H9 (cell line): ENCODE measurements around the gene PGLYRP4. TPM values are rescaled to one million over a fixed set of nuclear protein-coding genes. Genes with fewer than 3 reads are reported as not detected.
"Not testable (repeated sequence)": the region's sequence is repeated elsewhere in the genome, so short reads cannot be mapped to it uniquely, and the experiment has no call there.

Experiments
- DNase-seq: peaks from one replicate; pipeline ENCODE4 v3.0.0-alpha.2; 2017
- H2AFZ ChIP-seq: one replicate; pipeline ENCODE4 v1.6.1; 2013; ENCODE audit warnings: mild to moderate bottlenecking, low read length, control low read depth, moderate library complexity
- H2AK5ac ChIP-seq: 2 replicates; pipeline ENCODE4 v1.6.1; 2013; ENCODE audit warnings: low read length, control low read depth, mixed read lengths; ENCODE audit not compliant: insufficient read length
- H2BK120ac ChIP-seq: one replicate; pipeline ENCODE4 v1.6.1; 2013; ENCODE audit warnings: low read depth, mild to moderate bottlenecking, low read length, control low read depth, inconsistent platforms; ENCODE audit not compliant: poor library complexity, severe bottlenecking
- H2BK12ac ChIP-seq: 2 replicates; pipeline ENCODE4 v1.6.1; 2013; ENCODE audit warnings: low read length, control low read depth, mixed read lengths, low read depth; ENCODE audit not compliant: insufficient read length
- H2BK15ac ChIP-seq: 2 replicates; pipeline ENCODE4 v1.6.1; 2013; ENCODE audit warnings: low read depth, low read length, control low read depth
- H2BK20ac ChIP-seq: one replicate; pipeline ENCODE4 v1.6.1; 2013; ENCODE audit warnings: low read depth, mild to moderate bottlenecking, low read length, control low read depth, inconsistent platforms; ENCODE audit not compliant: poor library complexity, severe bottlenecking
- H2BK5ac ChIP-seq: 2 replicates; pipeline ENCODE4 v1.6.1; 2013; ENCODE audit warnings: low read length, control low read depth, mixed read lengths; ENCODE audit not compliant: insufficient read length
- H3K14ac ChIP-seq: 2 replicates; pipeline ENCODE4 v1.6.1; 2013; ENCODE audit warnings: low read length, control low read depth; ENCODE audit not compliant: insufficient read depth
- H3K18ac ChIP-seq: 2 replicates; pipeline ENCODE4 v1.6.1; 2013; ENCODE audit warnings: low read depth, mild to moderate bottlenecking, mixed read lengths, low read length, control low read depth; ENCODE audit not compliant: insufficient read length
- H3K23ac ChIP-seq: 2 replicates; pipeline ENCODE4 v1.6.1; 2013; ENCODE audit warnings: low read length, control low read depth, mixed read lengths, low read depth; ENCODE audit not compliant: insufficient read length
- H3K23me2 ChIP-seq: 2 replicates; pipeline ENCODE4 v1.6.1; 2013; ENCODE audit warnings: low read depth, mild to moderate bottlenecking, mixed read lengths, low read length, control low read depth; ENCODE audit not compliant: insufficient read length, poor library complexity, severe bottlenecking
- H3K27ac ChIP-seq: 2 replicates; pipeline ENCODE4 v1.5.1; 2013; ENCODE audit warnings: low read length, control low read depth, mixed read lengths, low read depth; ENCODE audit not compliant: insufficient read length
- H3K27me3 ChIP-seq: 2 replicates; pipeline ENCODE4 v1.6.1; 2013; ENCODE audit warnings: low read length, control low read depth, inconsistent platforms; ENCODE audit not compliant: insufficient read depth
- H3K4ac ChIP-seq: 2 replicates; pipeline ENCODE4 v1.6.1; 2013; ENCODE audit warnings: low read depth, mild to moderate bottlenecking, control low read depth, inconsistent platforms, low read length, moderate library complexity
- H3K4me1 ChIP-seq: 2 replicates; pipeline ENCODE4 v1.6.1; 2013; ENCODE audit warnings: low read length, control low read depth, inconsistent platforms; ENCODE audit not compliant: insufficient read depth
- H3K4me2 ChIP-seq: 2 replicates; pipeline ENCODE4 v1.6.1; 2013; ENCODE audit warnings: low read length, control low read depth, mixed read lengths; ENCODE audit not compliant: insufficient read length, insufficient read depth
- H3K56ac ChIP-seq: 2 replicates; pipeline ENCODE4 v1.6.1; 2013; ENCODE audit warnings: low read depth, mild to moderate bottlenecking, mixed read lengths, low read length, control low read depth; ENCODE audit not compliant: insufficient read length
- H3K79me1 ChIP-seq: 2 replicates; pipeline ENCODE4 v1.6.1; 2013; ENCODE audit warnings: low read depth, mild to moderate bottlenecking, moderate library complexity, low read length, control low read depth, inconsistent platforms; ENCODE audit not compliant: insufficient read depth, poor library complexity, severe bottlenecking
- H3K79me2 ChIP-seq: 2 replicates; pipeline ENCODE4 v1.6.1; 2013; ENCODE audit warnings: low read length, control low read depth, inconsistent platforms; ENCODE audit not compliant: insufficient read depth
- H3K9ac ChIP-seq: 2 replicates; pipeline ENCODE4 v1.6.1; 2013; ENCODE audit warnings: low read length, control low read depth, mixed read lengths; ENCODE audit not compliant: insufficient read length; ENCODE audit errors: extremely low read depth
- H3K9me3 ChIP-seq: one replicate; pipeline ENCODE4 v1.6.1; 2013; ENCODE audit warnings: low read depth, low read length, inconsistent platforms; ENCODE audit not compliant: control insufficient read depth
- H3T11ph ChIP-seq: one replicate; pipeline ENCODE4 v1.6.1; 2013; ENCODE audit warnings: mild to moderate bottlenecking, low read length, control low read depth, inconsistent platforms
- H4K20me1 ChIP-seq: one replicate; pipeline ENCODE4 v1.6.1; 2013; ENCODE audit not compliant: control insufficient read depth, insufficient read length, insufficient read depth
- H4K5ac ChIP-seq: 2 replicates; pipeline ENCODE4 v1.6.1; 2013; ENCODE audit warnings: low read depth, mild to moderate bottlenecking, mixed read lengths, low read length, control low read depth; ENCODE audit not compliant: insufficient read length
- H4K8ac ChIP-seq: replicated peaks from 2 replicates; pipeline ENCODE4 v1.6.1; 2013; ENCODE audit warnings: low read length, control low read depth, mixed read lengths, low read depth; ENCODE audit not compliant: insufficient read length
- H4K91ac ChIP-seq: 2 replicates; pipeline ENCODE4 v1.6.1; 2013; ENCODE audit warnings: low read depth, mild to moderate bottlenecking, moderate library complexity, mixed read lengths, low read length, control low read depth; ENCODE audit not compliant: insufficient read length
- H3K27ac Mint-ChIP-seq, 3 experiments: 2 replicates in 2 of 3; 3 replicates in 1 of 3; pipeline ENCODE4 v1.8.0; 2020 to 2021; ENCODE audit warnings: mixed read lengths in 3 of 3, mild to moderate bottlenecking in 1 of 3, moderate library complexity in 1 of 3
- H3K27me3 Mint-ChIP-seq: 2 replicates; pipeline ENCODE4 v1.8.0; 2021; ENCODE audit warnings: low read depth, mild to moderate bottlenecking, moderate library complexity, mixed read lengths
- H3K36me3 Mint-ChIP-seq, 3 experiments: 2 replicates in 2 of 3; 3 replicates in 1 of 3; pipeline ENCODE4 v1.8.0; 2020 to 2021; ENCODE audit warnings: low read depth in 3 of 3, mixed read lengths in 3 of 3; ENCODE audit not compliant: insufficient read depth in 1 of 3
- H3K4me1 Mint-ChIP-seq, 2 experiments: 2 replicates each; pipeline ENCODE4 v1.8.0; 2020; ENCODE audit warnings: mixed read lengths in 2 of 2
- H3K4me3 Mint-ChIP-seq, 2 experiments: 2 replicates in 1 of 2; 3 replicates in 1 of 2; pipeline ENCODE4 v1.8.0; 2020 to 2021; ENCODE audit warnings: mild to moderate bottlenecking in 2 of 2, mixed read lengths in 2 of 2, moderate library complexity in 1 of 2
- H3K9me3 Mint-ChIP-seq, 2 experiments: 2 replicates in 1 of 2; 3 replicates in 1 of 2; pipeline ENCODE4 v1.8.0; 2020; ENCODE audit warnings: mild to moderate bottlenecking in 2 of 2, mixed read lengths in 2 of 2, moderate library complexity in 1 of 2
- total RNA-seq: library from RNA; stranded (reverse); gene quantifications from 2 replicates; pipeline ENCODE4 v1.2.1, GENCODE V29; 2021

Gene PGLYRP4
- total RNA-seq, 1 experiment from 2014 or later: not detected

GRCh38 chr1:153316013-153316412 is 32.6 kb downstream of the PGLYRP4 start:
- H3K4me1 Mint-ChIP-seq, H3K36me3 Mint-ChIP-seq, H2AFZ ChIP-seq, H3T11ph ChIP-seq, H3K56ac ChIP-seq, H3K9me3 ChIP-seq, H2BK120ac ChIP-seq, H3K27me3 ChIP-seq, H4K8ac ChIP-seq, H2BK20ac ChIP-seq, H4K20me1 ChIP-seq, H3K23ac ChIP-seq, DNase-seq, H3K27ac Mint-ChIP-seq, H3K4me3 Mint-ChIP-seq, H3K79me2 ChIP-seq, H2BK15ac ChIP-seq, H3K14ac ChIP-seq, H3K4me2 ChIP-seq, H4K5ac ChIP-seq, H3K18ac ChIP-seq, H3K27ac ChIP-seq, H3K9ac ChIP-seq, H3K23me2 ChIP-seq, H3K4me1 ChIP-seq, H4K91ac ChIP-seq, H2BK5ac ChIP-seq, H2AK5ac ChIP-seq, H2BK12ac ChIP-seq, H3K79me1 ChIP-seq, H3K4ac ChIP-seq: not testable (repeated sequence)
- Mint-ChIP-seq H3K27me3 (peaks cover 31% of the 10 kb centered on the region), H3K9me3 (peaks cover 12 to 20% of the 10 kb centered on the region in 2 experiments)

- not testable (repeated sequence) for H4K91ac ChIP-seq, H2BK120ac ChIP-seq, H4K5ac ChIP-seq, H3K9ac ChIP-seq, H3K23me2 ChIP-seq, H3K79me2 ChIP-seq, H2AK5ac ChIP-seq, H3K9me3 ChIP-seq, H2BK20ac ChIP-seq, H2BK15ac ChIP-seq, H4K8ac ChIP-seq, H3K79me1 ChIP-seq, H3K27ac ChIP-seq, H3K14ac ChIP-seq, H2BK12ac ChIP-seq, H3K23ac ChIP-seq, H3K56ac ChIP-seq, H3K4me1 Mint-ChIP-seq, H3K27ac Mint-ChIP-seq, DNase-seq, H2BK5ac ChIP-seq, H3K4me3 Mint-ChIP-seq, H3K27me3 ChIP-seq, H3K36me3 Mint-ChIP-seq, H3K4me1 ChIP-seq, H3K18ac ChIP-seq, H2AFZ ChIP-seq, H3K4ac ChIP-seq, H3K4me2 ChIP-seq, H4K20me1 ChIP-seq, H3T11ph ChIP-seq
- peaks cover 30% of the 10 kb centered on the region for H3K27me3 Mint-ChIP-seq
- peaks cover 5 to 11% of the 10 kb centered on the region in 2 experiments; a peak in 4 of 5 replicates for H3K9me3 Mint-ChIP-seq
These were observed 34.3 kb downstream of the PGLYRP4 start for GRCh38 chr1:153314388-153314787.
